GM10847 (cell line): ENCODE data around the gene VPS16.

Experiments used
- POLR2A ChIP-seq: IDR thresholded peaks from 2 replicates; pipeline ENCODE4 v1.6.1; 2011; ENCODE audit not compliant: insufficient read length; ENCODE audit errors: extremely low read depth

VPS16 gene

DNA sequence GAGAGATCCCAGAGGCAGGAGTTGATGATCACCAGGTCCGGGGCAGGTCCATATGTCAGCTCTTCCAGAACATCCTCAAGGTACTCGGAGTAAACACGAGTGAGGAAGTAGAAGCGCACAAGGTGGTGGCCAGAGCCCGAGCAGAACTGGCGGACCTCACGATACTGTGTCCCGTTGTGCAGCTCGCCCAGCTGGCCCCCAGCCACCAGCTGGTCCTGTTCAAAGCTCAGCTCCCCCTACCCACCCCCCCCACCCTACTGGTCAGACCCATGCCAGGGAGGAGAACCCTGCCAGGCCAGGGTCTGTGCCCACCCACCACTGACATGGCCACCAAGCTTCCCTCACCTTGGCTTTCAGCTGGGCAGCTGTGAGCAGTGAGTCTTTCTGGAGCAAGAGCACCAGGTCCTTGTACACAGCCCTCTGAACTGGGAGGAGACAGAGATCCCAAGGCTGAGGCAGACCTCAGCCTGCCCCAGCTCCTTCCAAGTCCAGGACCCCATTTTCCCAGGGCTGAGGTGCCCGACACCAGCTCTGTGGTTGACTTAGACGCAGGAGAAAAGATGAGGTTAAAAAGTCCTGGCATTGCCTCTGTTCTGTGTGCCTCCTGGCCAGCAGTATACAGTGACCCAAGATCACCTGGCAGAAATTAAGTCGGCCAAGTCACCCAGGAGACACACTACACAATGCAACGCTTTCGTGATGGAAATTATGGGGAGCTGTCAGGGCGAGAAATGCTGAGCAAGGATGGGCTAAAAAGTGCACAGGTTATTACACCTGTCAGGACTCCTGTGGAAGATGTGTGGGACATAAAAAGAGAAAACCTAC is 1.5 kb upstream of the VPS16 start:
- TF ChIP-seq POLR2A = no peak

DNA sequence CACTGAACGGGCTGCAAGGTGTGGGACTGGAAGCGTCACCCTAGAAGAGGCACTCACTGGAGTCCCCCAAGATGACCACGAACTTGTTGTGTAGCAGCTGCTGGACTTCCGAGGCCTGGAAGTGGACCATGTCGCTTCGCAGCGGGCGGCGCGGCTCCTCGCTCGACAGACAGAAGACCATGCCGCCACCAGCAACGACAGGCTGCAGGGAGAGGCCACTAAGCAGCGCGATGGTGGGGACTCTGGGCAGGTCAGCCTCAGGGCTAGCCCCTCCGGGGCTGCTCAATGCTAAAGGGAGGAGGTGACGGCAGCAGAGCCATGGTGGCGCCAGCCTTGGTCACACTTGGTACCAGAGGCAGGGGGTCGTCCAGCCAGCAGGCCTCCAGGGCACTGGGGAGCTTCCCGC is 810 bp upstream of the VPS16 start:
- TF ChIP-seq POLR2A = no peak

GRCh38 chr20:2840967-2841531 is 504 bp downstream of the VPS16 start:
- TF ChIP-seq POLR2A = no peak

DNA sequence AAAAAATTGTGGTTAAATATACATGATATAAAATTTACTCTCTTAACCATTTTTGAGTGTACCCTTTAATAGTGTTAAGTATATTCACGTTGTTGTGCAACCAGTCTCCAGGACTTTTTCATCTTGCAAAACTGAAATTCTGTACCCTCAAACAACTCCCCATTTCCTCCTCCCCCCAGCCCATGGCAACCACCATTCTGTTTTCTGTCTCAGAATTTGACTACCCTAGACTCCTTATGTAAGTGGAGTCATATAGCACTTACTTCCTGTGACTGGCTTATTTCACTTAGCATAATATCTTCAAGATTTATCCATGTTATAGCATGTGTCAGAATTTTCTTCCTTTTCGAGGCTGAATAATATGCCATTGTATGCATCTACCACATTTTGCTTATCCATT is 5.1 kb downstream of the VPS16 start:
- no peak for TF ChIP-seq POLR2A

GRCh38 chr20:2846698-2847097 is 6.2 kb downstream of the VPS16 start:
- TF ChIP-seq POLR2A = no peak

DNA sequence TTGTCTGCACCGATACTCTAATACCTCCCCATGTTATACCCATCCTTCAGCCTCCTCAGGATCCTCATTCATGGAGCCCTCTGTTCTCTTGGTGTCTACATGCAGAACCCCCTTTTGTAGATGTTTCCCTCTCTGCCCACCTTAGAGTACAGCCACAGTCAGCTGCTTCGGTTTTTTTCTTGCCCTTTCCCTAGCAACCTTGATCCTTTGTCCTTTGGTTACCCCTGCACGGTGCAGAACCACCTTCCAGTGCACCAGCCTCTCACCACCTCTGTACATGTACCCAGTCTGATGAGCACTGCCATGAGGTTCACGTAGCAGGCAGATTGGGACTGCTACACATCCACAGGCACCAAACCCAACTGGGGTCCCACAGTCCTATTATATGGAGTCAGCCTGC is 7.3 kb downstream of the VPS16 start:
- no peak for TF ChIP-seq POLR2A

GRCh38 chr20:2849529-2849928 is 9.0 kb downstream of the VPS16 start:
- TF ChIP-seq POLR2A = no peak

GRCh38 chr20:2851086-2851485 is 10.5 kb downstream of the VPS16 start:
- TF ChIP-seq POLR2A = no peak

DNA sequence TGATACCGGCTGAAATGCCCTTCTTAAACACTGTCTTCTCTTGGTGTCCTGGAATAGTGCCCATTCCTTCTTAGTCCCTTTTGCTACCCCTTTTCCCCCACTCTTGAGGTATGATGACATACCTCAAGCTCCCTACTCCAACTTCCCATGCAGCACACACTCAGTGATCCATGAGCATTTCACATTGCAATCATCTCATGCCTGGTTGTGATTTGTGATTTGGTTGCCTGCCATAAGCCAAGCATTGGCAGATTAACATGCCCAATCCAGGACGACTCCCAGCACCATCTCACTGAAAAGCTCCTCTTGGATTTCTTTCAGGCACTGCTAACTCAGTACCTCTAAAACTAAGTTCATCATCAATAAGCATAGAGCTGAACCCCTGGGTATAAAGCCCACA is 18.0 kb downstream of the VPS16 start:
- TF ChIP-seq POLR2A = no peak

DNA sequence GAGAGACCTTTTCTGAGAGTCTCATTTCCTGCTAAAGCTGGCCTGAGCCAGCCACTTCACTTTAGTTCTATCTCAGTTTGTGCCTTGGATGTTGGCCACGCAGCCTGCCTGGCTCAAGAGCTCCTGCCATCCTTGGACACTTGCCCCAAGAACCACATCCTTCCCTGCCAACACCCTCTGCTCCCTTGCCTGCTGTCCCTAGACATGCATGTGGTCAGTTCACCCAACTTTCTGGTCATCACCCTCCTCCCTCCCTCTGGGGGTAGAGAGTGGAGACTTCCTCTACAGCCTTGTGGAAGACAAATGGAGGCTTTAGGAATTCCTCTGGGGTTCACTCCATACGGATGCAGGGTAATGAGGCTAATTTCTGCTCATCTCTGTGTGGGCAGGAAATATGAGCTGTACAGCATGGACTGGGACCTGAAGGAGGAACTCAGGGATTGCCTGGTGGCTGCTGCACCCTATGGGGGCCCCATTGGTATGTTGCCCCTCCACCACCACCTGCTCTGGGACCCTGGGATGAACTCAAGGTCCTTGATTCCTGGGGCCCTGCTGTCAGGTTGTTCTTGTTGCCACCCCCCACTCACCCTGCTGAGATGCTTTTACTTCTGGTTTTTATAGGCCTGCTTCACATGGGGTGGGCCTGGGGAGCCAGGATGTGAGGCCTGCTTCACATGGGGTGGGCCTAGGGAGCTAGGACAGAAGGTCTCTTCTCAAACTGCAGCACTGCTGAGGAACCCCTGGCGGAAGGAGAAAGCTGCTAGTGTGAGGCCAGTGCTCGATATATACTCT is 19.0 kb downstream of the VPS16 start:
- no peak for TF ChIP-seq POLR2A

GRCh38 chr20:2864626-2865025 is 24.1 kb downstream of the VPS16 start:
- no peak for TF ChIP-seq POLR2A

- TF ChIP-seq POLR2A = no peak
Measured at GRCh38 chr20:2865101-2865500, 24.6 kb downstream of the VPS16 start.

DNA sequence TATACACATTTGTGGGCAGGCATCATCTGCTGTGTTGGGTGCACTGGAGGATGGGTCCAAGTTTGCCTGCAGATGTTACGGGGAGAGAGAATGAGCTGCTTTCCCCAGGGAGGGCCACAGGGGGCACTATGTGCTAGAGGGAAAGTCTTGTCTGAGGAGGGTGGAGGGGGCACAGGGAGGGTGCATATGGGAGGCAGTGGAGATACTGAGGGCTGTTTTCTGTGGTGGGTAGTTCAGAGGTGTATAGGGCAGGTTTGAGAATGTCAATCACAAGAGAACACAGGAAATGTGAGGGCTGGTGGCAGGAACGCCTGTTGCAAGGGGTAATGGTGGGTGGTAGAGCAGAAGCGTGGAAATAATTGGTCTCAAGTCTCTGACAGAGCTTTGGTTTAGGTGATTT is 25.1 kb downstream of the VPS16 start:
- TF ChIP-seq POLR2A = no peak

DNA sequence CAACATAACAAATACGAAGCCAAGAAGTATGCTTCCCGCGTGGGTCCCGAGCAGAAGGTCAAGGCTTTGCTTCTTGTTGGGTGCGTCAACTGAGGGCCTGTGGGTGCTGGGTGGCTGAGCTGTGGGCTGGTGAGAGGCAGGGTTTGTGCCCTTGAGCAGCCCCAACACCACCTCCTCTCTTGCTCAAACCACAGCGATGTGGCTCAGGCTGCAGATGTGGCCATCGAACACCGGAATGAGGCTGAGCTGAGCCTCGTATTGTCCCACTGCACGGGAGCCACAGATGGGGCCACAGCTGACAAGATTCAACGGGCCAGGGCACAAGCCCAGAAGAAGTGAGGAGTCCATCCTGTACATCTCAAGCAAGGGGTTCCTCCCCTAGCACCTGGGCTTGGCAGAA is 25.7 kb downstream of the VPS16 start:
- no peak for TF ChIP-seq POLR2A

DNA sequence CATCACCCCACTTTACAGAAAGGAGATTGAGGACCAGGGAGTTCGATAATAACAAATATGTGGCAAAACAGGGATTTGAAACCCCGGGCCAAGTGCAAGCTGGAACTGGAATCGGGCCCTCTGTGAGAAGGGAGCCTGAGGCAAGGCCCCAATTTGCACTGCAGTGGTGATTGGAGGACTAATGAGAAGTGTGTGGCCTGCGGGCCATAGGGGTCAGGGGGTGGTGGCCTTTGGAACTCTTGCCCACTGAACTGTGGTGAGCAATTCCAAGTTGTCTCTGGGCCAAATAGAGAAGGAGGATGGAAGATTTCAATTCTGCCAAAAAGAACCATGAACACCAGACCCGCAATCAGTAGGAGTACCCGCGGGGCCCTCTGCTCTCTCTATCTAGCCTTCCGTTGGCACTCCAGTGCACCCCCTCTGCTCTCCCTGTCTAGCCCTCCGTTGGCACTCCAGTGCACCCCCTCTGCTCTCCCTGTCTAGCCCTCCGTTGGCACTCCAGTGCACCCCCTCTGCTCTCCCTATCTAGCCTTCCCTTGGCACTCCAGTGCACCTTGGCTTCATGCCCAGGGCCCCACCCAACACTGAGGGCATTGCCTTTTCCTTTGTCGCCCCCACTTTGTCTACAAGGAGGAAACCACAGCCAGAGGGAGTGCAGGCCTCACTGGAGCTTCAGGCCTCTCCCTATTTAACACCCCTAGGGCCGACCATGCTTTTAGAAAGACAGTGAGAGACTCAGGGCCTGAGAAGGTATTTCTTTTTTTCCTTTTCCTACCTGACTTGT is 26.7 kb downstream of the VPS16 start:
- no peak for TF ChIP-seq POLR2A
